H1 (cell line): ENCODE data around the gene RAD23B. TPM values are rescaled to one million over a fixed set of nuclear protein-coding genes. Genes with fewer than 3 reads are reported as not detected.

ENCODE experiments used
- SIN3A ChIP-seq, 2 experiments: IDR thresholded peaks in 1 of 2; conservative IDR thresholded peaks in 1 of 2; 2 replicates each; pipeline ENCODE4 v1.6.1; 2011 to 2012; ENCODE audit warnings: low read length in 2 of 2, improper control_type of control experiment in 1 of 2, low read depth in 1 of 2, mild to moderate bottlenecking in 1 of 2
- polyA plus RNA-seq, 7 experiments: library from polyadenylated mRNA; depleted of rRNA in 3 of 7; stranded (reverse) in 5 of 7; unstranded in 2 of 7; fragments of >200 nt in 5 of 7; fragments of 200-250 nt in 2 of 7; gene quantifications; 1 replicate in 5 of 7; 2 replicates in 1 of 7; 4 replicates in 1 of 7; pipeline versions ENCODE4 v1.2.1 to v1.2.3, GENCODE V29; 2011 to 2013; ENCODE audit warnings: missing spikeins in 2 of 7, mixed read lengths in 2 of 7
- total RNA-seq: library from RNA; stranded (reverse); fragmentation: NEBNext Ultra II Directional; extraction: Animal tissue kit (Norgen Biotek cat#: 25700); gene quantifications from 2 replicates; pipeline ENCODE4 v1.2.1, GENCODE V29; 2021
- TF ChIP-seq, protein P1 (sequence below): IDR thresholded peaks from 2 replicates; pipeline ENCODE4 v1.6.1; 2011; ENCODE audit warnings: low read length, improper control_type of control experiment

Gene RAD23B
- total and polyA plus RNA-seq, 2 of the 8 experiments (the other 6 are each of a cell fraction or from before 2014, with no cell fraction given): 97.1 to 165 TPM

GRCh38 chr9:107288701-107289100, 5.6 kb downstream of the RAD23B start (continued):
- TF ChIP-seq, protein P1, sequence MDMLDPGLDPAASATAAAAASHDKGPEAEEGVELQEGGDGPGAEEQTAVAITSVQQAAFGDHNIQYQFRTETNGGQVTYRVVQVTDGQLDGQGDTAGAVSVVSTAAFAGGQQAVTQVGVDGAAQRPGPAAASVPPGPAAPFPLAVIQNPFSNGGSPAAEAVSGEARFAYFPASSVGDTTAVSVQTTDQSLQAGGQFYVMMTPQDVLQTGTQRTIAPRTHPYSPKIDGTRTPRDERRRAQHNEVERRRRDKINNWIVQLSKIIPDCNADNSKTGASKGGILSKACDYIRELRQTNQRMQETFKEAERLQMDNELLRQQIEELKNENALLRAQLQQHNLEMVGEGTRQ: no peak
- no peak for TF ChIP-seq SIN3A (conservative IDR thresholded peaks at IDR 0.05 in 1 of 2, IDR thresholded peaks at IDR 0.05 in 1 of 2; ENCODE audit: low read depth in 1 of 2, low read length in 2 of 2)
